Cardiac muscle cell (in vitro differentiated cells and primary cell): ENCODE results near the gene RFESD. TPM values are rescaled to one million over a fixed set of nuclear protein-coding genes. Genes with fewer than 3 reads are reported as not detected.

ENCODE experiments used
- DNase-seq, 2 donors: peaks; one replicate each; pipeline versions ENCODE4 v3.0.0 to v3.0.0-alpha.2; 2010 to 2017; ENCODE audit warnings: low read depth in 1 of 2, low spot score in 1 of 2
- H3K27ac ChIP-seq: fragments of 200-600 bp; sonication (generic); 2 replicates; pipeline ENCODE4 v1.5.1; 2016
- H3K27me3 ChIP-seq: fragments of 200-600 bp; sonication (generic); 2 replicates; pipeline ENCODE4 v1.6.0; 2016; ENCODE audit warnings: control low read depth
- H3K36me3 ChIP-seq: fragments of 200-600 bp; sonication (generic); 2 replicates; pipeline ENCODE4 v1.5.1; 2016; ENCODE audit warnings: control low read depth
- H3K4me1 ChIP-seq: fragments of 200-600 bp; sonication (generic); 2 replicates; pipeline ENCODE4 v1.8.1; 2017; ENCODE audit warnings: low read depth, mild to moderate bottlenecking, mixed run types
- H3K4me3 ChIP-seq: fragments of 200-600 bp; sonication (generic); 2 replicates; pipeline ENCODE4 v1.5.1; 2016; ENCODE audit warnings: mild to moderate bottlenecking
- H3K9me3 ChIP-seq: fragments of 200-600 bp; sonication (generic); 2 replicates; pipeline ENCODE4 v1.5.1; 2017; ENCODE audit warnings: low read depth, mild to moderate bottlenecking, control low read depth
- polyA plus RNA-seq: library from polyadenylated mRNA; unstranded; fragments of >200 nt; fragmentation: Nextera tagmentation; extraction: Ambion mirVana; gene quantifications from 2 replicates; pipeline ENCODE4 v1.2.1, GENCODE V29; 2016
- total RNA-seq: library from RNA; depleted of rRNA; stranded (reverse); fragments of >200 nt; gene quantifications from 2 replicates; pipeline ENCODE4 v1.2.3, GENCODE V29; 2016
- TF ChIP-seq, protein P1 (sequence below): IDR thresholded peaks from 2 replicates; pipeline ENCODE4 v1.5.1; 2012; ENCODE audit warnings: low read depth, mild to moderate bottlenecking, low read length

Gene RFESD
- total and polyA plus RNA-seq, 2 experiments from 2014 or later = 1.3 to 3.9 TPM

DNA sequence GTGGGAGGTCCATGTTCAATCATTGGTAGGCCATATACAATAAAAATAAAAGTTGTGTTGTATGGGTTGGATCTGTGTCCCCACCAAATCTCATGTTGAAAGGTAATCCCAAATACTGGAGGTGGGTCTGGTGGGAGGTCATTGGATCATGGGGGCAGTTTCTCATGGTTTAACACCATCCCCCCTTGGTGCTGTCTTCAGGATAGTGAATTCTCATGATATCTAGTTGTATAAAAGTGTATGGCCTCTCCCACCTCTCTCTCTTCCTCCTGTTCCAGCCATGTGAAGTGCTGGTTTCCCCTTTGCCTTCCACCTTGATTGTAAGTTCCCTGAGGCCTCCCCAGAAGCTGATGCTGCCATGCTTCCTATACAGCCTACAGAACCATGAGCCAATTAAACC lies 21.1 kb downstream of the RFESD start:
- Histone ChIP-seq H3K36me3 (no peaks in the 10 kb centered on the region), H3K9me3 (no peaks in the 10 kb centered on the region), H3K4me1 (peaks cover 12% of the 10 kb centered on the region), H3K4me3 (no peak overlapping the region), H3K27me3 (no peaks in the 10 kb centered on the region), H3K27ac (no peak overlapping the region)
- DNase-seq = no peak
- TF ChIP-seq, protein P1, sequence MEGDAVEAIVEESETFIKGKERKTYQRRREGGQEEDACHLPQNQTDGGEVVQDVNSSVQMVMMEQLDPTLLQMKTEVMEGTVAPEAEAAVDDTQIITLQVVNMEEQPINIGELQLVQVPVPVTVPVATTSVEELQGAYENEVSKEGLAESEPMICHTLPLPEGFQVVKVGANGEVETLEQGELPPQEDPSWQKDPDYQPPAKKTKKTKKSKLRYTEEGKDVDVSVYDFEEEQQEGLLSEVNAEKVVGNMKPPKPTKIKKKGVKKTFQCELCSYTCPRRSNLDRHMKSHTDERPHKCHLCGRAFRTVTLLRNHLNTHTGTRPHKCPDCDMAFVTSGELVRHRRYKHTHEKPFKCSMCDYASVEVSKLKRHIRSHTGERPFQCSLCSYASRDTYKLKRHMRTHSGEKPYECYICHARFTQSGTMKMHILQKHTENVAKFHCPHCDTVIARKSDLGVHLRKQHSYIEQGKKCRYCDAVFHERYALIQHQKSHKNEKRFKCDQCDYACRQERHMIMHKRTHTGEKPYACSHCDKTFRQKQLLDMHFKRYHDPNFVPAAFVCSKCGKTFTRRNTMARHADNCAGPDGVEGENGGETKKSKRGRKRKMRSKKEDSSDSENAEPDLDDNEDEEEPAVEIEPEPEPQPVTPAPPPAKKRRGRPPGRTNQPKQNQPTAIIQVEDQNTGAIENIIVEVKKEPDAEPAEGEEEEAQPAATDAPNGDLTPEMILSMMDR = no peak

DNA sequence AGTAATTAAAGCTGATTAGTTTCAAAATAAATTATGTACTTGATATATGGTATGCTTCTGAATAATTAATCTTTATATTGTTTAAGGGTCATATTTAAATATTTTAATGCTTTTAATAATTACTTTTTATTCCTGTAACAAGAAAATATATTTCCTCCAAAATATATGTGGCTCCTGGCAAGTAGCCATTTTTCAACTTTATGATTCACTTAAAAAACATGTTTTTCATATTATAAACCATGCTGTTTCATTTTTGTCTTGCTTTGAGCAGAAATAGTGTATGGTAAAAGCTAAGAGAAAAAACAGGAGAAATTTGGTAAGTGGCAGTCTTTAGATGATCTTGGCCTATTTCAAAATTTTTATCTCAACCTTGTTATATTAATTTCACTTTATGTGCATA lies 21.6 kb downstream of the RFESD start:
- Histone ChIP-seq H3K27ac (no peak overlapping the region), H3K4me3 (no peak overlapping the region), H3K9me3 (no peaks in the 10 kb centered on the region), H3K27me3 (no peaks in the 10 kb centered on the region), H3K4me1 (peaks cover 12% of the 10 kb centered on the region), H3K36me3 (no peaks in the 10 kb centered on the region)
- TF ChIP-seq, protein P1 = no peak
- DNase-seq = peak in 1 of 2 donors; percentile 47

GRCh38 chr5:95668728-95669127 lies 22.2 kb downstream of the RFESD start:
- no peak overlapping the region for H3K4me3 ChIP-seq
- no peaks in the 10 kb centered on the region for H3K27me3 ChIP-seq
- TF ChIP-seq, protein P1 = no peak
- no peaks in the 10 kb centered on the region for H3K36me3 ChIP-seq
- peaks cover 12% of the 10 kb centered on the region for H3K4me1 ChIP-seq
- peak overlapping the region; percentile 3 for H3K27ac ChIP-seq
- DNase-seq = peak in 1 of 2 donors; percentile 26
- no peaks in the 10 kb centered on the region for H3K9me3 ChIP-seq

GRCh38 chr5:95669540-95669939 lies 23.0 kb downstream of the RFESD start:
- no peaks in the 10 kb centered on the region for H3K9me3 ChIP-seq
- DNase-seq = peak in 1 of 2 donors; percentile 95
- no peak overlapping the region for H3K4me3 ChIP-seq
- H3K27ac ChIP-seq = peak overlapping the region; percentile 3
- H3K4me1 ChIP-seq = peaks cover 5% of the 10 kb centered on the region
- no peaks in the 10 kb centered on the region for H3K36me3 ChIP-seq
- no peaks in the 10 kb centered on the region for H3K27me3 ChIP-seq
- TF ChIP-seq, protein P1 = no peak

- Histone ChIP-seq H3K27me3 (no peaks in the 10 kb centered on the region), H3K4me3 (no peak overlapping the region), H3K36me3 (no peaks in the 10 kb centered on the region), H3K9me3 (no peaks in the 10 kb centered on the region), H3K4me1 (peaks cover 3% of the 10 kb centered on the region), H3K27ac (peak overlapping the region; percentile 3)
- DNase-seq = no peak
- TF ChIP-seq, protein P1 = no peak
Measured at GRCh38 chr5:95669985-95670384, 23.4 kb downstream of the RFESD start.

GRCh38 chr5:95670568-95670967 lies 24.0 kb downstream of the RFESD start:
- Histone ChIP-seq H3K36me3 (no peaks in the 10 kb centered on the region), H3K27ac (no peak overlapping the region), H3K9me3 (no peaks in the 10 kb centered on the region), H3K4me3 (no peak overlapping the region), H3K4me1 (peaks cover 3% of the 10 kb centered on the region), H3K27me3 (no peaks in the 10 kb centered on the region)
- no peak for DNase-seq
- TF ChIP-seq, protein P1 = no peak
